PC-9 (cell line): ENCODE measurements around the gene LRP1B.

Experiments
- EZH2 ChIP-seq: fragments of 200-600 bp; sonication (generic); IDR thresholded peaks from 2 replicates; pipeline ENCODE4 v1.8.0; 2017; ENCODE audit warnings: antibody characterized with exemption, low read depth
- TF ChIP-seq, protein P1 (sequence below): fragments of 200-600 bp; sonication (generic); conservative IDR thresholded peaks from 2 replicates; pipeline ENCODE4 v1.6.1; 2017; ENCODE audit warnings: mixed run types, antibody characterized with exemption, mild to moderate bottlenecking, moderate library complexity

DNA sequence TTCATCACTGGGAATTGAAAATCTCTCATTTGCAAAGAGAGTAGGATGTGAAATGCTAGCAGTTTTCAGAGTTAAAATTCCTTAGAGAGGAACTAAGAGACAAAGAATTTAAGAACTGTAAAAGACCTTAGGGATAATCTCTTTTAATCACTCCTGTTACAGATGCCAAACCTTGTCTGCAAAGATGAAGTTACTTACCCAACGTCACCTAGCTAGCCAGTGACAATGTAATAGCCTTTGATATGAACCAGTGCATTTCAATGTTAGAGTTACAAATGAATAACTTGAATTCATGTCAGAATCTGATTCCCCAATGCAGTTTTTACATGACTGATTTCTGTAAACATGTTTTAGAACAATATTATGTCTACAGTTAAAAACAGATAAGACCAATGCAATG, 190.1 kb downstream of the LRP1B start:
- TF ChIP-seq, protein P1, sequence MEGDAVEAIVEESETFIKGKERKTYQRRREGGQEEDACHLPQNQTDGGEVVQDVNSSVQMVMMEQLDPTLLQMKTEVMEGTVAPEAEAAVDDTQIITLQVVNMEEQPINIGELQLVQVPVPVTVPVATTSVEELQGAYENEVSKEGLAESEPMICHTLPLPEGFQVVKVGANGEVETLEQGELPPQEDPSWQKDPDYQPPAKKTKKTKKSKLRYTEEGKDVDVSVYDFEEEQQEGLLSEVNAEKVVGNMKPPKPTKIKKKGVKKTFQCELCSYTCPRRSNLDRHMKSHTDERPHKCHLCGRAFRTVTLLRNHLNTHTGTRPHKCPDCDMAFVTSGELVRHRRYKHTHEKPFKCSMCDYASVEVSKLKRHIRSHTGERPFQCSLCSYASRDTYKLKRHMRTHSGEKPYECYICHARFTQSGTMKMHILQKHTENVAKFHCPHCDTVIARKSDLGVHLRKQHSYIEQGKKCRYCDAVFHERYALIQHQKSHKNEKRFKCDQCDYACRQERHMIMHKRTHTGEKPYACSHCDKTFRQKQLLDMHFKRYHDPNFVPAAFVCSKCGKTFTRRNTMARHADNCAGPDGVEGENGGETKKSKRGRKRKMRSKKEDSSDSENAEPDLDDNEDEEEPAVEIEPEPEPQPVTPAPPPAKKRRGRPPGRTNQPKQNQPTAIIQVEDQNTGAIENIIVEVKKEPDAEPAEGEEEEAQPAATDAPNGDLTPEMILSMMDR: no peak
- TF ChIP-seq EZH2: no peak
